IPS DF 6.9 (cell line): ENCODE measurements around the gene ADAMTS16.

ENCODE experiments used
- DNase-seq: peaks from one replicate; pipeline ENCODE4 v3.0.0-alpha.2; 2013; ENCODE audit warnings: low read depth, low spot score
- H3K27ac ChIP-seq: one replicate; pipeline ENCODE4 v1.5.1; 2013; ENCODE audit warnings: low read length, control low read depth
- H3K27me3 ChIP-seq: 2 replicates; pipeline ENCODE4 v1.6.1; 2013; ENCODE audit warnings: mild to moderate bottlenecking, low read length; ENCODE audit not compliant: control insufficient read depth, insufficient read depth
- H3K36me3 ChIP-seq: 2 replicates; pipeline ENCODE4 v1.6.1; 2013; ENCODE audit warnings: low read length; ENCODE audit not compliant: control insufficient read depth, insufficient read depth
- H3K4me1 ChIP-seq: 2 replicates; pipeline ENCODE4 v1.6.1; 2013; ENCODE audit warnings: low read length; ENCODE audit not compliant: control insufficient read depth, insufficient read depth
- H3K4me3 ChIP-seq: 2 replicates; pipeline ENCODE4 v1.5.1; 2013; ENCODE audit warnings: mild to moderate bottlenecking, low read length
- H3K9me3 ChIP-seq: 2 replicates; pipeline ENCODE4 v1.6.1; 2013; ENCODE audit warnings: low read length, inconsistent platforms; ENCODE audit not compliant: control insufficient read depth, insufficient read depth
- WGBS: extraction: QIAGEN DNeasy Blood & Tissue Kit; methylation state at CpG from one replicate; pipeline ENCODE4 v1.1.7; 2013; ENCODE audit warnings: mixed read lengths, missing lambda C conversion rate; ENCODE audit not compliant: insufficient read length, insufficient coverage; 5-methylcytosine and 5-hydroxymethylcytosine counted together

ADAMTS16 gene

DNA sequence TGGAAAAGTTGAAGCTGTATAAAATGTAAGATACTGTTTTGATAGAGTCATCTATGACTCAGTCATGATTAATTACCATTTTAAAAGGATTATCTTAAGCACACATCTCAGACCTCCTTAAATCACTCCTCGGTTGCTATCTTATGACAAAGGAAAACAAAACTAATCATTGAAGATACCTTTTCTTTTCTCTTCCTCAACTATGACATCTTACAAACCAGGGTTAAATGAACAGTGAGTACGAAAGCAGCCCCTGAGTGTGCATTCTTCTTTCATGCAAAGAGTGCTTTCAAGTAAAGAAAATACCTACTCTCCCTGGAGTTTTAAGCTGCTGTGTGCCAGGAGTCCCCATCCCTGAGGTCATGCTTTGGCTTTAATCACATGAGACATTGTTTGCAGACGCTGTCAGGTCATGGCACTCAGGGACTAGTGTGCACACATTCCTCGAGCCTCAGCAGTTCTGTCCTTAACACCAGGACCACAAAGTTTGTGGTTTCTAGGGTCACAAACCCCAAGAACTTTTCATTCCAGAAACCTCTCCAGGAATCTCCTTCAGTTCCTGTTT is 195.7 kb downstream of the ADAMTS16 start:
- Histone ChIP-seq H3K27ac (no peak overlapping the region), H3K4me1 (peaks cover 2% of the 10 kb centered on the region), H3K9me3 (no peaks in the 10 kb centered on the region), H3K27me3 (no peaks in the 10 kb centered on the region), H3K36me3 (no peaks in the 10 kb centered on the region), H3K4me3 (no peak overlapping the region)
- no CpG with 5 or more reads among the region's 4 CpGs for WGBS
- DNase-seq = no peak

DNA sequence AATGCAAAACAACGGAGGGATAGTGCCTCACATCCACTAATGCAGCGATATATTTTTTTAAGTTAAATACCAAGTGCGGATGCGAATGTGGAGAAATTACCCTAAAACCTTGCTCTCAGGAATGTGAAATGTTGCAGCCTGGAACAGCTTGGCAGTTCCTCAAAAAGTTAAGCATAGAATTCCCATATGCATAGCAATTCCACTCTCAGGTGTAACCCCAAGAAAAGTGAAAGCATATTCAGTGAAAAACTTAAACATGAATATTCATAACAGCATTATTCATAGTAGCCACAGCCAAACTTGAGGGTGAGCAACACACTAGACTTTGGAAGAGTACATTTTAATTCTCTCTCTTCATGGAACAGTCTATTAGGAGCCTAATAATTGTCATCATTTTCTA is 199.1 kb downstream of the ADAMTS16 start:
- no peaks in the 10 kb centered on the region for H3K27me3 ChIP-seq
- no peaks in the 10 kb centered on the region for H3K36me3 ChIP-seq
- H3K9me3 ChIP-seq = no peaks in the 10 kb centered on the region
- H3K4me3 ChIP-seq = no peak overlapping the region
- H3K4me1 ChIP-seq = peaks cover 2% of the 10 kb centered on the region
- no peak for DNase-seq
- no peak overlapping the region for H3K27ac ChIP-seq
- no CpG with 5 or more reads among the region's 4 CpGs for WGBS

DNA sequence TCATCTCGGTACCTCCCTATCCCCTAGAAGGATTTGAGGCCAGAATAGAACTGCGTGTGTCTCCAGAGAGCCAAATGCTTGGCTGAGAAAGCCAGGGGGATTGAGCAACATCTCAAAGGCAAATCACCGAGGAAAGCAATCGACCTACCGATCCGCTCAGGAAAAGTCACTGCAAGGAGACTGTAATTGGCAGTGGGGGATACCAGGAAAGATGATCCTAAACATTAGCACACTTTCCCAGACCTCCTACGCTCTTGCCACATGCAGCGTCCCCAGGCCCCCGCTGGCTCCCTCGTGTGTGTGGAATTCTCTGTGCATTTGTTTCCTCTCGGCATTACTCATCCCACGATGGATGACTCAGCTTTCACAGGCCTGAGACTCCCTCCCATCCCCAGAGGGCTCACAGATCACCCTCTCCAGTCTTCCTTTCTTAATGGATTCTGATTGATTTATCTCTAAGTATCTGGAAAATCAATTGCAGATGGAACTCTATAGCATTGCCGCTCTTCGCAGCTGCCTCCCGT is 200.1 kb downstream of the ADAMTS16 start:
- Histone ChIP-seq H3K27me3 (no peaks in the 10 kb centered on the region), H3K4me3 (no peak overlapping the region), H3K4me1 (peaks cover 2% of the 10 kb centered on the region), H3K36me3 (no peaks in the 10 kb centered on the region), H3K27ac (no peak overlapping the region), H3K9me3 (no peaks in the 10 kb centered on the region)
- WGBS = no CpG with 5 or more reads among the region's 15 CpGs
- peak; percentile 43 for DNase-seq

DNA sequence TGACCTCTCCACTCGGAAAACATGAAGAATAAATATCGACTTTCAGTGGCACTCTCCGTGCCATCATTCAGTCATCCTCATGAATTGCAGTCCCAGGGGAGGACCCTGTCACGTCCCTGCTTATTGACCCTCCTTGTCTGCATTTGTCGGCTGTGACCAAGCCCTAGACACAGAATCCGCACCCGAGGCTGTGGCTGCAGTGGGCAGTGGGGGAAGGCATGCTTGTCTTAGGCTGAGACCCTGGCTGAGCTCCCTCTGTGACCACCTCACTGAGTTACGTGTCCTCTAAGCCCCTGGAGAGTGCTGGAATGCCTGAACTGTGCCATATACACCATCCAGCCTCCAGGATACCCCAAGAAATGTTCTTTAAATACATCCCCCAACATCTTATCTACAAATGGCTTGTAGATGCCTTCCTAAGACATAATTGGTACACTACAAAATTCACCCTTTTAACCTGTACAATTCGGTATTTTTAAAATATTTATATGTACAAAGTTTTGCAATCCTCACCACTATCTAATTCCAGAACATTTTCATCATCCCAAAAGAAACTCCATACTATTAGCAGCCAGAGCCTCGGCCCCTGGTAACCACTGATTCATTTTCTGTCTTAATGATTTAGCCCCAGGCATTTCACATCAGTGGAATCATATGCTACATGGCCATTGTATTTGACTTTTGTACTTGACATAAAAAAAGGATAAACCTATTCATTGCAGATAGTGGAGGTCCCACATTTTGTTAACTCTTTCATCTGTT is 201.6 kb downstream of the ADAMTS16 start:
- Histone ChIP-seq H3K9me3 (no peaks in the 10 kb centered on the region), H3K36me3 (no peaks in the 10 kb centered on the region), H3K4me3 (no peak overlapping the region), H3K27me3 (no peaks in the 10 kb centered on the region), H3K27ac (no peak overlapping the region), H3K4me1 (peaks cover 2% of the 10 kb centered on the region)
- WGBS = no CpG with 5 or more reads among the region's 10 CpGs
- DNase-seq = no peak

DNA sequence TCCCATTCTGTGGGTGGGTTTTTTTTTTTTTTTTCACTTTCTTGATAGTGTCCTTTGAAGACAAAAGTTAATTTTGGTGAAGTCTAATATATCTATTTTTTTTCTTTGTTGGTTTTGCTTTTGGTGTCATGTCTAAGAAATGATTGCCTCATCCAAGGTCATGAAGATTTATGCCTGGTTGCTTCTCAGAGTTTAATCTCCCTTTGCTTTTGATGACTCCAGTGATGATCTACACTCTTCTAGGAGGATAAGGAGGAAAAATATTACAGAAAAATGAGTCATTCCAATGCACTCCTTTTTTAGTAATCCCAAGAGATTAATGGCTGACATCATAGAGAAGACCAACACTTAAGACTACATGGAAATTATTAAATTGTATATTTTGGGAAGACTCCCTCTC is 202.7 kb downstream of the ADAMTS16 start:
- H3K4me3 ChIP-seq = no peak overlapping the region
- H3K27me3 ChIP-seq = no peaks in the 10 kb centered on the region
- no peak for DNase-seq
- no peak overlapping the region for H3K27ac ChIP-seq
- H3K36me3 ChIP-seq = no peaks in the 10 kb centered on the region
- H3K4me1 ChIP-seq = peaks cover 2% of the 10 kb centered on the region
- no peaks in the 10 kb centered on the region for H3K9me3 ChIP-seq

DNA sequence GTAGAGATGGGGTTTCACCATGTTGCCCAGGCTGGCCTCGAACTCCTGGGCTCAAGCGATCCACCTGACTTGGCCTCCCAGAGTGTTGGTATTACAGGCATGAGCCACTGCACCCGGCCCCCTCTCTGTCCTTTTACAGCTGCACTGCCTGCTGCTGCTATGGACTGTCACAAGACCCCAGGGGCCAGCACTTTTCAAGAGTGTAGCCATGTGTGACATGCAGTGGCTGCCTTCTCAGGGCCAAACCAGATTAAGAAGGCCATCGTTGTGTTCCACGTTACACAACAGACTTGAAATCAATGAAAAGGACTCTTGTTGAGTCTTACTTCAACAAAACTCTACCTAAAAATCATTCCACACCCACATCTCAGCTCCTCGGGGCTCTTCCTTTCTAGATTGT is 203.4 kb downstream of the ADAMTS16 start:
- no peak overlapping the region for H3K4me3 ChIP-seq
- H3K27me3 ChIP-seq = no peaks in the 10 kb centered on the region
- peaks cover 2% of the 10 kb centered on the region for H3K4me1 ChIP-seq
- H3K9me3 ChIP-seq = no peaks in the 10 kb centered on the region
- H3K36me3 ChIP-seq = no peaks in the 10 kb centered on the region
- DNase-seq = no peak
- WGBS = no CpG with 5 or more reads among the region's 6 CpGs
- H3K27ac ChIP-seq = no peak overlapping the region

DNA sequence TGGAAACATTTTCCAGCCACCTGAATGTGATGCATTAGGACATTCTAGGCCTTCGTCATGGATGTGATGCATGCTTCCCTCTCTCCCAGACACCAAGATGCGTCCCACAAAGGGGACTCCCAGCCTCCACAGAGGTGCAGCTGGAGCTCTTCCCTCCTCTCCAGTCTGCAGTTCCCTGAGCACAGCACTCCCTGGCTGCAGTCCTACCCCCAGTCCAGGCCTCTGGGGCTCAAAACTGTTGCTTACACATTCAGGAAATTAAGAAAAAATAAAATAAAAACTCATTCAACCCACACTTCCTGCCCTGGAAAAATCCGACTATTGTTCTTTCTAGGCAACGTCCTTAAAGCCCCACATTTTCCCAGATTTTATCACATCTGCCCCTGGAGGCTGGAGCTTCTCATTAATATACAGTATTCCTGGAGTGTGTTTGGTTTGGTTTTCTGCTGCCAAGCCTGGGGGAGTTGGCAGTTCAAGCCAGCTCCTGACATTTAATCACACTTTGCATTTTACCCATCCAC is 204.0 kb downstream of the ADAMTS16 start:
- Histone ChIP-seq H3K4me1 (peaks cover 2% of the 10 kb centered on the region), H3K9me3 (no peaks in the 10 kb centered on the region), H3K27ac (no peak overlapping the region), H3K4me3 (no peak overlapping the region), H3K27me3 (no peaks in the 10 kb centered on the region), H3K36me3 (no peaks in the 10 kb centered on the region)
- no peak for DNase-seq
- no CpG with 5 or more reads among the region's 4 CpGs for WGBS

DNA sequence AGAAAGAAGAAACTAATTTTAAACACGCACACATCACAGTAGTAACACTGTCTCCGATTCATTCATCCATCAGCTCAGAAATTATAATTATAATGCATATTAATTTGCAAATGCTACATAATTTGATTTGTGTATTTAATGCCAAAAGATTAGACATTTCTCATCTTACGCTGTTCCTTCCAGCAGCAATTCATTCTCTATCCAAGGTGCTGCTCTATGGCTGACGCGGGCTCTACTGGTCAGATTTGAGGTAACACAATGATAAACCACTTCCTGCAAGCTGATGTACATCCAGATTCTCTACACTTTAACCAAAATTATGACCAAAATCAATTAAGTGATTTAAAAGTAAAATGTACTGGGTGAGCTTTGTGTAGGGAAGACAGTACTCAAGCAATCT is 204.5 kb downstream of the ADAMTS16 start:
- no peaks in the 10 kb centered on the region for H3K27me3 ChIP-seq
- no peak overlapping the region for H3K4me3 ChIP-seq
- no peaks in the 10 kb centered on the region for H3K9me3 ChIP-seq
- H3K36me3 ChIP-seq = no peaks in the 10 kb centered on the region
- peaks cover 2% of the 10 kb centered on the region for H3K4me1 ChIP-seq
- DNase-seq = no peak
- no peak overlapping the region for H3K27ac ChIP-seq
- WGBS = no CpG with 5 or more reads among the region's 5 CpGs

DNA sequence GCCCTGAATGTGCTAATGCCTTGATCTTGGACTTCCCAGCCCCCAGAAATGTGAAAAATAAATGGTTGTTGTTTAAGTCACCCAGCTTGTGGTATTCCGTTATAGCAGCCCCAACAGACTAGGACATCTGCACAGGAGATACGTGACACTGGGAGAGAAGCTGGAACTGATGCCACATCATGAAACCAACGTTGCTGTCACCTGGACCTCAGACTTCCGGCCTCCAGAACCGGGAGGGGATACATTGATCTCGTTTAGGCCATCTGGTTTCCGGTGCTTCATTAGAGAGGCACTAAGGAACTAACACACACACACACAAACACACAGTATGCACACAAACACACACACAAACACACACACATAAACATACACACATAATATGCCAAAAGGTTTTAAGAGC is 207.3 kb downstream of the ADAMTS16 start:
- no peaks in the 10 kb centered on the region for H3K4me1 ChIP-seq
- no CpG with 5 or more reads among the region's 7 CpGs for WGBS
- H3K9me3 ChIP-seq = no peaks in the 10 kb centered on the region

DNA sequence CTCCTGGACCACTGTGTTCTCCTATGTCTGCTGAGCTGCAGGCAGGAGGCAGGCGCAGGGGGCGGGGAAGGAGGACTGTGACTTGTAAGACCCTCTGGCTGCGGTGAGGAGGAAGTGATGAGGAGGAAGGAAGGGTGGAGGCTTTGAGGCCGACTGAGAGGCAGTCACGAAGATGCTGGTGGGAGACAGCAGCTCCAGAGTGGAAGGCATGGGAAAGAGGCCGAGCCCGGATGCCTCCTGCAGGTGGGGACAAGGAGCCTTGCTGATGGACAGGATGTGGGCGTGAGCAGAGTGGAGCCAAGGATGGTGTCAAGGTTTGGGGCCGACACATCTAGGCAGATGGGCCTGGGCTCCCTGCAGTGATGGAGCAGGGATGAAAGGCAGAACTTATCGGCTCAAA is 208.0 kb downstream of the ADAMTS16 start:
- H3K9me3 ChIP-seq = no peaks in the 10 kb centered on the region
- H3K4me3 ChIP-seq = no peak overlapping the region
- WGBS = no CpG with 5 or more reads among the region's 10 CpGs
- DNase-seq = no peak
- H3K27me3 ChIP-seq = no peaks in the 10 kb centered on the region
- H3K4me1 ChIP-seq = no peaks in the 10 kb centered on the region
- no peak overlapping the region for H3K27ac ChIP-seq
- H3K36me3 ChIP-seq = no peaks in the 10 kb centered on the region

More for the DNA sequence above, 207.3 kb downstream of the ADAMTS16 start:
- H3K36me3 ChIP-seq = no peaks in the 10 kb centered on the region
- no peaks in the 10 kb centered on the region for H3K27me3 ChIP-seq
- DNase-seq = no peak
- no peak overlapping the region for H3K4me3 ChIP-seq
- no peak overlapping the region for H3K27ac ChIP-seq

DNA sequence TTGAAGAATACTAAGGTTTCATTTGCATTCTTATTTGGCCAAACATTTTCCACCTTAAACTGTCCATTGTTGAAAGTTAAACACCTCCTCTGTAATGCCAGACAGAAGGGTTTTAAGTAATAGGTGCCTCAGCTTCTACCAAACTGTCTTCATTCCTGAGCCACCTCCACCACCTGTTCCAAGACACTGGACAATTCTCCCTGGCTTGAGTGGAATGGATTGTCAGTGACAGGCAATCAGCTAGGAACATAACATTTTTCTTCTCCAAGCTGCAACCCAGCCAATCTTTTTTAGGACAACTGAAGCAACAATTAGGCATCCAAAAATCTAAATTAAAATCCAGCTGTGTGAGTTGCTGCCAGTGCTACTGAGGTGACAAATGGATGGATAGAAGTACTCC is 208.4 kb downstream of the ADAMTS16 start:
- Histone ChIP-seq H3K36me3 (no peaks in the 10 kb centered on the region), H3K27me3 (no peaks in the 10 kb centered on the region), H3K27ac (no peak overlapping the region), H3K4me1 (0 out of 2 replicates have a peak, but pooled peaks cover under 1% of the 10 kb centered on the region), H3K9me3 (no peaks in the 10 kb centered on the region), H3K4me3 (no peak overlapping the region)
- DNase-seq = no peak
